Upper lobe of left lung (tissue), 4 donors: ENCODE results near the gene ATRNL1.

Experiments used
- CTCF ChIP-seq, 6 experiments: fragments of 450-650 bp in 4 of 6; fragments of 200-600 bp in 2 of 6; sonication (generic) in 2 of 6; IDR thresholded peaks; one replicate each; pipeline ENCODE4 v1.5.1; 2016 to 2019; ENCODE audit warnings: antibody characterized with exemption in 6 of 6
- POLR2A ChIP-seq, 4 donors: fragments of 450-650 bp; IDR thresholded peaks; one replicate each; pipeline ENCODE4 v1.5.1; 2016 to 2017; ENCODE audit warnings: antibody characterized with exemption in 4 of 4, mild to moderate bottlenecking in 2 of 4
- POLR2AphosphoS5 ChIP-seq, 2 donors: sonication (generic); formaldehyde crosslinking; IDR thresholded peaks; one replicate each; pipeline ENCODE4 v1.5.1; 2017; ENCODE audit warnings: antibody characterized with exemption in 2 of 2

- TF ChIP-seq CTCF (IDR thresholded peaks at IDR 0.05) (no peak), POLR2AphosphoS5 (IDR thresholded peaks at IDR 0.05) (no peak), POLR2A (IDR thresholded peaks at IDR 0.05) (no peak)
Measured at GRCh38 chr10:115503546-115503945, 410.4 kb downstream of the ATRNL1 start.
